GM19452 (cell line): ENCODE results near the gene C18orf32.
"Not testable (repeated sequence)": the region's sequence is repeated elsewhere in the genome, so short reads cannot be mapped to it uniquely, and the experiment has no call there.

Source experiments
- ATAC-seq: cut with Tn5 transposase; IDR thresholded peaks from one replicate; pipeline ENCODE4 v1.9.1; 2021; ENCODE audit not compliant: unreplicated experiment

The C18orf32 gene

DNA sequence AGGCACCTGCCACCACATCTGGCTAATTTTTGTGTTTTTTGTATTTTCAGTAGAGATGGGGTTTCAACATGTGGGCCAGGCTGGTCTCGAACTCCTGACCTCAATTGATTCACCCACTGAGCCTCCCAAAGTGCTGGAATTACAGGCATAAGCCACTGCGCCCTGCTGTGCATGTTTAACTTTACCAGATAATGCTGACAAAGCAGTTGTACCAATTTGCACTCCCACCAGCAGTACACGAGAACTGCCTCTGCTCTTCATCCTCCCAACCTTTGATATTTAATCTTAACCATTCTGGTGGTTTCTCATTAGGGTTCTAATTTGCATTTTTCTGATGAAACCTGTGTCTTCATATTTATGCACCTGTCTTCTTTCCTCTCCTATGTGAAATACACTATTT, 14.6 kb downstream of the C18orf32 start:
- no peak for ATAC-seq

- no peak for ATAC-seq
These were observed 15.5 kb downstream of the C18orf32 start for GRCh38 chr18:49471532-49471931.

- no peak for ATAC-seq
These were observed 19.4 kb downstream of the C18orf32 start for GRCh38 chr18:49467599-49467998.

GRCh38 chr18:49467019-49467563, 19.9 kb downstream of the C18orf32 start:
- ATAC-seq, result no peak

DNA sequence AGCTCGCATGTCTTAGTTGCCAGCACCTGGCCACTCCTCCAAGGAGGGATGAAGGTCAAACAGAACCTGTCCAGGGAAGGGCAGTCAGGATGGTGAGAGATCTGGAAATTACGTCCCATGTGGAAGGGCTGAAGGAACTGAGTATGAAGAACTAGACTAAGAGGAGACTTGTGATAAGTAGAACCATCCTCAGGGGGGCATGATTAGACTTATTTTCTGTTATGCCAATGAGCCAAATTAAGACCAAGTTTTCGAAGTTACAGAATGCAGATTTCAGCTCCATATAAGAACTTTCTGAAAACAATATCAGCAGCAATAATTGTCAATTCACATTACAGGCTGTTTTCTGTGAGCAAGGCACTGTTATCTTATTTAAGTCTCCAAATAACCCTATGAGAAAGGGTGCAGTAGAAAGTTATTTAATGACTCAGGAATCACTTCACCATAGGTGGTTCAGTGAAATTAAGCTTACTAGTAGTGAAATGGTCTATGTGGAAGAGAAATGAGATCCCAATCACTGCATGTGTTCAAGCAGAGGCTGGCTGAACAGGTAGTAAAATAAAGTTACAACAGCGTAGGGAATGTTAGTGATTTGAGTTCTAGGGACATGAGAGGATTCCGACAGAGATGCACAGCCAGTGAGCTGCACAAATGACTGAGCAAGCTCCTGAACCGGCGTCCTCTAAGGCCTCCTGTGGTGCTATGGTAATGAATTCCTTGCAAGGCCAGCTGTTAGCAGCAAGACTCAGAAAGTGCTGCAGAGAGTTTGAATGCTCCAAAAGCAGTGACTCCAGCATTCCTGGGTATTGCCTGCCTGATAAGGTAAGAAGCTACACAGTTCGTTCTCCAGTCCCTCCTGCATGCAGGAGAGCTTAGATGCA, 22.1 kb downstream of the C18orf32 start:
- ATAC-seq, result no peak

DNA sequence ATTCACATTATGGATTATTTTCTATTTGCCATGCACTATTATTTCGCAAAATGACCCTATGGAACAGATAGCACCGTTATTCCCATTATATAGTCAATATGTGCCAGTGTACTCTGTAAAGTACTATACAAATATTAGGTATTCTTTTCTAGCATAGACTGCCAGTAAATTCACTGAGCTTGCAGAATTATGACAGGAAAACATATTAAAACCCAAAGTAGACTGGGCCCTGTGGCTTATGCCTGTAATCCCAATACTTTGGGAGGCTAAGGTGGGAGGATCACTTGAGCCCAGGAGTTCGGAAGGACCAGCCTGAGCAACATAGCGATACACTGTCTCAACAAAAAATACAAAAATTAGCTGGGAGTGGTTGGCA, 25.4 kb downstream of the C18orf32 start:
- no peak for ATAC-seq

- no peak for ATAC-seq
These were observed 25.9 kb downstream of the C18orf32 start for GRCh38 chr18:49460976-49461601.

- no peak for ATAC-seq
These were observed 27.4 kb downstream of the C18orf32 start for GRCh38 chr18:49459404-49460171.

DNA sequence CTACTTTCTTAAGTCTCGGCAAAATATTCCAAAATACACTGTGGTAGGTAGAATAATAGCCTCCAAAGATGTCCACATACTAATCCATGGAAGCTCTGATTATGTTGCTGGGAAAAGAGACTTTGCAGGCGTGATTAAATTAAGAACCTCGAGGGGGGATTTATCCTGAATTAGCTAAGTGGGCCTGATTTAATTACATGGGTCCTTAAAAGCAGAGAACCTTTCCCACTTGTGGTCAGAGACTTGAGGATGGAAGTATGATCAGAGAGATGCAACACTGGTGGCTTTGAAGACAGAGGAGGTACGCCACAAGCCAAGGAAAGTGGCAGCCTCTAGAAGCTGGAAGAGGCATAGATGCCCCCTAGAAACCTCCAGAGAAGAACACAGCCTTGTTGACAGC, 29.4 kb downstream of the C18orf32 start:
- no peak for ATAC-seq

DNA sequence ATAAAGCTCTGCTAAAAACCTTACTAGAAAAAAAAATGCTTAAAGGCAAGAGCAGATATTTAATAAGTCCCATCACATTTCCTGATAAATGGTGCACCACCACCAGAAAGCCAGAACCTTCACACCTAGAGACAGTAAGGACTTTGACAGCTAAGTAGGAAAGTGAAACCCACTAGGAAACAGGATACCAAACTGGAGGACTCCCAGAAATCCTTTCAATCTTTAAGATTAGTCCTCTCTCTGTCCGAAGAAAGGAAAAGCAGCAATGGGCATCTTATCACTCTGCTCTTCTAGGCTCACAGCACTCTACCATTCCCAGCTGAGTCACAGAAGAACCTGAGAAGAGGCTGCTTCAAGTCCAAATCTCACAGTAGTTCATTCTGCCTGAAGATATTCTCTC, 30.2 kb downstream of the C18orf32 start:
- ATAC-seq, result no peak

DNA sequence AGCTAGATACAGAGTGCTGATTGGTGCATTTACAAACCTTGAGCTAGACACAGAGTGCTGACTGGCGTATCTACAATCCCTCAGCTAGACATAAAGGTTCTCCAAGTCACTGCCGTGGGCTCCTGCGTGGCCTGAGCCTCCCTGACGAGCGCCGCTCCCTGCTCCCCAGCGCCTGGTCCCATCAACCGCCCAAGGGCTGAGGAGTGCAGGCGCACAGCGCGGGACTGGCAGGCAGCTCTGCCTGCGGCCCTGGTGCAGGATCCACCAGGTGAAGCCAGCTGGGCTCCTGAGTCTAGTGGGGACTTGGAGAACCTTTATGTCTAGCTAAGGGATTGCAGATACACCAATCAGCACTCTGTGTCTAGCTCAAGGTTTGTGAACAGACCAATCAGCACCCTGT, 34.5 kb downstream of the C18orf32 start:
- not testable (repeated sequence) for ATAC-seq

DNA sequence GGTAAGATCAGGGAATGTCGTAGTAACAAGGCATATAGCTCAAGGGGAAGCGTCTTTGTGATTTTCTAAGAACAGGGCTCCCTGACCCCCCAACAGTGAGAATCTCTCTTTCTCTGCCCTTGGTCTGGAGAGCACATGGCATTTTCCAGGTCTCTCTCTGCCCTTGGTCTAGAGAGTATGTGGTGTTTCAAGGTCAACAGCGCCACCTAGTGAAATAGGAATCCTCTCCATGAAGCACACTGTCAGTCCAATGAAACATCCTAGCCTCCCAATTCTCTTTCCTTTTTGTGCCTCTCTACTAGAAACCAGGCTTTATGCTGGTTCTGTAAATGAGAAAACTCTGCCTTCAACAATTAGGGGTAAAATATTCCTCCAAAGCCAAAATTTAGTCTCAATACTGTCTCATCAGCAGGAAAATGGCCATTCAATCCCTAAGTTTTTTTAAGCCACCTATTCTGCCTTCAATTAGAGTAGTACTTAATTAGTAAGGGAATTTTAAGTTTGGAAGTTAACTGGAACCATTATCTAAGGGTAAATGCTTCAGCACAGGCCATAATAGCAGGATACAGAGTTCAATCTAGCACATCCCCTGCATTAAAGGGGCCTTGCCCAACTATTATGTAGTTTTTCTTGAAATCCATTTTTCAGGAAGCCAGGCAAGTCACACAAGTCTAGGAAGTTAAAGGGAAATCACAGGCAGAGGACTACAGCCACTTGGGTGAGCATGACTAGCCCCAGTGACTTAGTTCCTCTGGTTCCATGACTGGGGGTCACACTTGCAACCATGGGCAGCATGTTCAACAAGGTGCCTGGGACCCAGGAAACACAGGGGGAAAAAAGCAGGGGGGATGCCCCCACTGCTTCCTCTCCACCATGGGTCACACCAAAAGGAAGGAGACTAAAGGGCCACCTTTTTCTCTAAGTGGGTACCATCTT, 39.0 kb downstream of the C18orf32 start:
- no peak for ATAC-seq

GRCh38 chr18:49446481-49446880, 40.6 kb downstream of the C18orf32 start:
- ATAC-seq, result no peak

GRCh38 chr18:49444581-49444980, 42.5 kb downstream of the C18orf32 start:
- no peak for ATAC-seq

DNA sequence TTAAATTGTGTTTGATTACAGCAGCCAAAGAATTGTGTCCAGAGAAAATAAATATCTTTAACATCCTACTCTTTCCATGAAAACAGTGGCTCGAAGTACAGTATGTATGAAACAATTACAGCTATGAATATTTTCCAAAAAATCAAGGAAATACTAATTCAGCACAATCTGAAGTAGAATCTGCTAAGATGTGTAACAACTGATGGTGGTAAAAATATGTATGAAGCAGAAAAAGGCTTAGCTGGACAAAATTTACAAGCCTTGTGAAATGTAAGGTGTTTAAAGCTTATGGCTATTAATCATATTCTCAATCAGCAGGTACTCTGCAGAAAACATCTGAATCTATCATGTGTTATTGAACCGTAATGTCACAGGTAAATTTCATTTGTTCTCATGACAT, 43.2 kb downstream of the C18orf32 start:
- ATAC-seq, result no peak

- ATAC-seq, result no peak
These were observed 45.6 kb downstream of the C18orf32 start for GRCh38 chr18:49441338-49441938.

DNA sequence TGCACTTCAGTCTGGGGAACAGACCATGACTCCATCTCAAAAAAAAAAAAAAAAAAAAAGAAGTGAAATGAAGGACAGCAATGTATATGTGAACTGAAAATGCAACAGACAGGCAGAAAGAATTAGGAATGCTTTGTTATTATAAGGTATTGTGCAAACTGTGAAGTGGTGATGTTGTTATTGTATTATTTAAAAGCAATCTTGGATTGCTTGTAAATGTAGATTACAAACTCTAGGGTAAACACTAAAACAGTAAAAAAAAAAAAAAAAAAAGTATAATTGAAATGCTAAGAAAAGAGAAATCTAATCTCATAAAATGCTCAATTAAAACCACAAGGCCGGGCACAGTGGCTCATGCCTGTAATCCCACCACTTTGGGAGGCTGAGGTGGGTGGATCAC, 51.9 kb downstream of the C18orf32 start:
- no peak for ATAC-seq

DNA sequence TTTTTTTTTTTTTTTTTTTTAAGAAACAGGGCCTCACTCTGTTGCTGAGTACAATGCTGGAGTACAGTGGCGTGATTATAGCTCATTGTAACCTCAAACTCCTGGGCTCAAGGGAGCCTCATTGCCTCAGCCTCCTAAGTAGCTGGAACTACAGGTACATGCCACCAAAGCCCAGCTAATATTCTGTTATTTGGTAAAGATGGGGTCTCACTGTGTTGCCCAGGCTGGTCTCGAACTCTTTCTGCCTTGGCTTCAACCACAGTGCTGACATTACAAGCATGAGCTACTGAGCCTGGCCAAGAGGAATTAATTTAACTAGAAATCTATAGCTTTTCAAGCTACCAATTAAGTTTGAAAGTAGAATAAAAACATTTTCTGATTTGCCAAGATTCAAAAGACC, 54.4 kb downstream of the C18orf32 start:
- ATAC-seq, result no peak

DNA sequence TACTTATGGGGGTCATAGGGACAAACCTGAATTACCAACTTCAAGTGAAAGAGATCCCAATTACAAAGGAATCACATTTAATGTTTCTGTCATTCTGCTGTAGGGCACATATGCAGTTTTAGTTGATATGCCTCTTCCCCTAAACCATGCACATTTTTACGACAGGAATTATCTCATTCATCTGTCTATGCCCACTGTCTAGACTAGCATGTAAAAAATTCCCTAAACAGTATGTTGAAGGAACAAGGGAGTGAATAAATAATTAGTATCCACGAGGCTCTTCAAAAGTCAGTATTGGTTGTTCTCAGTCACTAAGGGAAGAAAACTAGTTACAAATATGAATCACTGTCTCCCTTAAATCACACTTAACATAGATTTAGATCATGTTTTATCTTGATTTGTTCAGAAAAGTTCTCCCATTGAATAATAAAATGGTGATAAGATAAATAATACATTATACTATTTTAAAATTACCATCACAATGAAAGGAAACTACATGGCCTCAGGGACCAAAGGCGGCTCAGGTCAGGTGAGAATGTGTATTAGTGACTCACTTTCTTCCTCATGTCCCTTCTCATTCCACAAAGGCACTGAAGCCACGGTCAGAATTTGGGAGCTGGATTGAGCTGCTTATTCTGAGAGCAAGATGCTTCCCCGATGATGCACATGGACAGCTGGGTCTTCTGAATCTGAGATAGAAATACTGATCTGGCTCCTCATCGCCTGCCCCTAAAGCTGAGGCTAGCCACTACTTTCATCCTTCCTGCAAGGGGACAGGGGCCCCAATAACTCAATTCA, 55.7 kb downstream of the C18orf32 start:
- no peak for ATAC-seq
